H9 (cell line): ENCODE measurements around the gene PRDM2. TPM values are rescaled to one million over a fixed set of nuclear protein-coding genes. Genes with fewer than 3 reads are reported as not detected.

ENCODE experiments used
- DNase-seq: peaks from one replicate; pipeline ENCODE4 v3.0.0-alpha.2; 2017
- H2AFZ ChIP-seq: one replicate; pipeline ENCODE4 v1.6.1; 2013; ENCODE audit warnings: mild to moderate bottlenecking, low read length, control low read depth, moderate library complexity
- H2AK5ac ChIP-seq: 2 replicates; pipeline ENCODE4 v1.6.1; 2013; ENCODE audit warnings: low read length, control low read depth, mixed read lengths; ENCODE audit not compliant: insufficient read length
- H2BK120ac ChIP-seq: one replicate; pipeline ENCODE4 v1.6.1; 2013; ENCODE audit warnings: low read depth, mild to moderate bottlenecking, low read length, control low read depth, inconsistent platforms; ENCODE audit not compliant: poor library complexity, severe bottlenecking
- H2BK12ac ChIP-seq: 2 replicates; pipeline ENCODE4 v1.6.1; 2013; ENCODE audit warnings: low read length, control low read depth, mixed read lengths, low read depth; ENCODE audit not compliant: insufficient read length
- H2BK15ac ChIP-seq: 2 replicates; pipeline ENCODE4 v1.6.1; 2013; ENCODE audit warnings: low read depth, low read length, control low read depth
- H2BK20ac ChIP-seq: one replicate; pipeline ENCODE4 v1.6.1; 2013; ENCODE audit warnings: low read depth, mild to moderate bottlenecking, low read length, control low read depth, inconsistent platforms; ENCODE audit not compliant: poor library complexity, severe bottlenecking
- H2BK5ac ChIP-seq: 2 replicates; pipeline ENCODE4 v1.6.1; 2013; ENCODE audit warnings: low read length, control low read depth, mixed read lengths; ENCODE audit not compliant: insufficient read length
- H3K14ac ChIP-seq: 2 replicates; pipeline ENCODE4 v1.6.1; 2013; ENCODE audit warnings: low read length, control low read depth; ENCODE audit not compliant: insufficient read depth
- H3K18ac ChIP-seq: 2 replicates; pipeline ENCODE4 v1.6.1; 2013; ENCODE audit warnings: low read depth, mild to moderate bottlenecking, mixed read lengths, low read length, control low read depth; ENCODE audit not compliant: insufficient read length
- H3K23ac ChIP-seq: 2 replicates; pipeline ENCODE4 v1.6.1; 2013; ENCODE audit warnings: low read length, control low read depth, mixed read lengths, low read depth; ENCODE audit not compliant: insufficient read length
- H3K23me2 ChIP-seq: 2 replicates; pipeline ENCODE4 v1.6.1; 2013; ENCODE audit warnings: low read depth, mild to moderate bottlenecking, mixed read lengths, low read length, control low read depth; ENCODE audit not compliant: insufficient read length, poor library complexity, severe bottlenecking
- H3K27ac ChIP-seq: 2 replicates; pipeline ENCODE4 v1.5.1; 2013; ENCODE audit warnings: low read length, control low read depth, mixed read lengths, low read depth; ENCODE audit not compliant: insufficient read length
- H3K27me3 ChIP-seq: 2 replicates; pipeline ENCODE4 v1.6.1; 2013; ENCODE audit warnings: low read length, control low read depth, inconsistent platforms; ENCODE audit not compliant: insufficient read depth
- H3K4ac ChIP-seq: 2 replicates; pipeline ENCODE4 v1.6.1; 2013; ENCODE audit warnings: low read depth, mild to moderate bottlenecking, control low read depth, inconsistent platforms, low read length, moderate library complexity
- H3K4me1 ChIP-seq: 2 replicates; pipeline ENCODE4 v1.6.1; 2013; ENCODE audit warnings: low read length, control low read depth, inconsistent platforms; ENCODE audit not compliant: insufficient read depth
- H3K4me2 ChIP-seq: 2 replicates; pipeline ENCODE4 v1.6.1; 2013; ENCODE audit warnings: low read length, control low read depth, mixed read lengths; ENCODE audit not compliant: insufficient read length, insufficient read depth
- H3K56ac ChIP-seq: 2 replicates; pipeline ENCODE4 v1.6.1; 2013; ENCODE audit warnings: low read depth, mild to moderate bottlenecking, mixed read lengths, low read length, control low read depth; ENCODE audit not compliant: insufficient read length
- H3K79me1 ChIP-seq: 2 replicates; pipeline ENCODE4 v1.6.1; 2013; ENCODE audit warnings: low read depth, mild to moderate bottlenecking, moderate library complexity, low read length, control low read depth, inconsistent platforms; ENCODE audit not compliant: insufficient read depth, poor library complexity, severe bottlenecking
- H3K79me2 ChIP-seq: 2 replicates; pipeline ENCODE4 v1.6.1; 2013; ENCODE audit warnings: low read length, control low read depth, inconsistent platforms; ENCODE audit not compliant: insufficient read depth
- H3K9ac ChIP-seq: 2 replicates; pipeline ENCODE4 v1.6.1; 2013; ENCODE audit warnings: low read length, control low read depth, mixed read lengths; ENCODE audit not compliant: insufficient read length; ENCODE audit errors: extremely low read depth
- H3K9me3 ChIP-seq: one replicate; pipeline ENCODE4 v1.6.1; 2013; ENCODE audit warnings: low read depth, low read length, inconsistent platforms; ENCODE audit not compliant: control insufficient read depth
- H3T11ph ChIP-seq: one replicate; pipeline ENCODE4 v1.6.1; 2013; ENCODE audit warnings: mild to moderate bottlenecking, low read length, control low read depth, inconsistent platforms
- H4K20me1 ChIP-seq: one replicate; pipeline ENCODE4 v1.6.1; 2013; ENCODE audit not compliant: control insufficient read depth, insufficient read length, insufficient read depth
- H4K5ac ChIP-seq: 2 replicates; pipeline ENCODE4 v1.6.1; 2013; ENCODE audit warnings: low read depth, mild to moderate bottlenecking, mixed read lengths, low read length, control low read depth; ENCODE audit not compliant: insufficient read length
- H4K8ac ChIP-seq: replicated peaks from 2 replicates; pipeline ENCODE4 v1.6.1; 2013; ENCODE audit warnings: low read length, control low read depth, mixed read lengths, low read depth; ENCODE audit not compliant: insufficient read length
- H4K91ac ChIP-seq: 2 replicates; pipeline ENCODE4 v1.6.1; 2013; ENCODE audit warnings: low read depth, mild to moderate bottlenecking, moderate library complexity, mixed read lengths, low read length, control low read depth; ENCODE audit not compliant: insufficient read length
- H3K27ac Mint-ChIP-seq, 3 experiments: 2 replicates in 2 of 3; 3 replicates in 1 of 3; pipeline ENCODE4 v1.8.0; 2020 to 2021; ENCODE audit warnings: mixed read lengths in 3 of 3, mild to moderate bottlenecking in 1 of 3, moderate library complexity in 1 of 3
- H3K27me3 Mint-ChIP-seq: 2 replicates; pipeline ENCODE4 v1.8.0; 2021; ENCODE audit warnings: low read depth, mild to moderate bottlenecking, moderate library complexity, mixed read lengths
- H3K36me3 Mint-ChIP-seq, 3 experiments: 2 replicates in 2 of 3; 3 replicates in 1 of 3; pipeline ENCODE4 v1.8.0; 2020 to 2021; ENCODE audit warnings: low read depth in 3 of 3, mixed read lengths in 3 of 3; ENCODE audit not compliant: insufficient read depth in 1 of 3
- H3K4me1 Mint-ChIP-seq, 2 experiments: 2 replicates each; pipeline ENCODE4 v1.8.0; 2020; ENCODE audit warnings: mixed read lengths in 2 of 2
- H3K4me3 Mint-ChIP-seq, 2 experiments: 2 replicates in 1 of 2; 3 replicates in 1 of 2; pipeline ENCODE4 v1.8.0; 2020 to 2021; ENCODE audit warnings: mild to moderate bottlenecking in 2 of 2, mixed read lengths in 2 of 2, moderate library complexity in 1 of 2
- H3K9me3 Mint-ChIP-seq, 2 experiments: 2 replicates in 1 of 2; 3 replicates in 1 of 2; pipeline ENCODE4 v1.8.0; 2020; ENCODE audit warnings: mild to moderate bottlenecking in 2 of 2, mixed read lengths in 2 of 2, moderate library complexity in 1 of 2
- WGBS: extraction: QIAGEN DNeasy Blood & Tissue Kit; methylation state at CpG from one replicate; pipeline ENCODE4 v1.1.7; 2013; ENCODE audit warnings: missing lambda C conversion rate, low lambda C conversion rate, mixed read lengths; ENCODE audit not compliant: insufficient read length; ENCODE audit errors: extremely low coverage; 5-methylcytosine and 5-hydroxymethylcytosine counted together
- total RNA-seq: library from RNA; stranded (reverse); gene quantifications from 2 replicates; pipeline ENCODE4 v1.2.1, GENCODE V29; 2021
- TF ChIP-seq, protein P1 (sequence below): fragments of 200-600 bp; sonication (generic); conservative IDR thresholded peaks from 3 replicates; pipeline ENCODE4 v1.8.0; 2021; ENCODE audit warnings: antibody characterized with exemption, mild to moderate bottlenecking

The PRDM2 gene
- total RNA-seq, 1 experiment from 2014 or later = 24.5 TPM

DNA sequence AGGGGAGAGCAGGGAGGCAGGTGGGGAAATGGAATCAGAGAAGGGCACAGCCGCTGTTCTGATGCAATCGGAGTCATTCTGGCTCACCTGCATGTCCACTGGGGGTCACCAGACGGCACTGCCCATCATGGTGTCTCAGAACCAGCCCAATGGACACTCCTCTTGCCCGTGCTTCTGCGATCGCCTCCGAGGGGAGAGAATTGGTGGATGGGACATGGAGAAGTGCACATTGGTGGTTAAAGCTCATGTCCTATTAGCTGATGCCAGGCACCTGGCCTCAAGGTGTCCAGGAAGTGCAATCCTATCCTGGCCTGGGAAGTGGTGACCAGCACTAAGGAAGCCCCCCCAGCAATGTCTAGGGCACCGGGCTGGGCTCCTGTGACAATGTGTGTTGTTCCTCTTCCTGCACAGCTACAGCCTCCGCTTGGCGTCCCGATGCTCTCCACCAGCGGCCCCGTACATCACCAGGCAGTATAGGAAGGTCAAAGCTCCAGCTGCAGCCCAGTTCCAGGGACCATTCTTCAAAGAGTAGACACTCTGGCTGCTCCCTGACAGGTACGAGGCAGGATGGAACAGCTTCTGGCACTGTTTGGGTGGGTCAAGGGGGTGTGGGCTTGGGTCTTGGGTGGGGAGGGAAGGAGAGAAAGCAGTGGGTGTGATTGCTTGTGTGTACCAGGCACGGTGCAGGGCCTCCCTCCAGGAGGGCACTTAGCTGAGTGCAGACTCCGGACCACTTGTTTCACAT lies 116.2 kb downstream of the PRDM2 start:
- no peak overlapping the region for H4K8ac ChIP-seq
- no peak overlapping the region for H3K14ac ChIP-seq
- H4K5ac ChIP-seq = no peak overlapping the region
- H3K4me3 Mint-ChIP-seq = no peak overlapping the region
- H3K23me2 ChIP-seq = no peaks in the 10 kb centered on the region
- H3K56ac ChIP-seq = no peak overlapping the region
- no peaks in the 10 kb centered on the region for H3K79me2 ChIP-seq
- no peaks in the 10 kb centered on the region for H3K9me3 ChIP-seq
- H2AFZ ChIP-seq = no peak overlapping the region
- no peak overlapping the region for H2BK20ac ChIP-seq
- no peaks in the 10 kb centered on the region for H3K27me3 ChIP-seq
- H3K18ac ChIP-seq = no peak overlapping the region
- H3K27ac Mint-ChIP-seq = no peak overlapping the region
- no peaks in the 10 kb centered on the region for H3K79me1 ChIP-seq
- peaks cover 0 to 4% of the 10 kb centered on the region in 2 experiments; a peak in 2 of 4 replicates for H3K4me1 Mint-ChIP-seq
- no peaks in the 10 kb centered on the region for H3K4me1 ChIP-seq
- no peaks in the 10 kb centered on the region for H3K36me3 Mint-ChIP-seq
- no peak overlapping the region for H3K27ac ChIP-seq
- H3K4me2 ChIP-seq = no peak overlapping the region
- no peak overlapping the region for H3K9ac ChIP-seq
- TF ChIP-seq, protein P1, sequence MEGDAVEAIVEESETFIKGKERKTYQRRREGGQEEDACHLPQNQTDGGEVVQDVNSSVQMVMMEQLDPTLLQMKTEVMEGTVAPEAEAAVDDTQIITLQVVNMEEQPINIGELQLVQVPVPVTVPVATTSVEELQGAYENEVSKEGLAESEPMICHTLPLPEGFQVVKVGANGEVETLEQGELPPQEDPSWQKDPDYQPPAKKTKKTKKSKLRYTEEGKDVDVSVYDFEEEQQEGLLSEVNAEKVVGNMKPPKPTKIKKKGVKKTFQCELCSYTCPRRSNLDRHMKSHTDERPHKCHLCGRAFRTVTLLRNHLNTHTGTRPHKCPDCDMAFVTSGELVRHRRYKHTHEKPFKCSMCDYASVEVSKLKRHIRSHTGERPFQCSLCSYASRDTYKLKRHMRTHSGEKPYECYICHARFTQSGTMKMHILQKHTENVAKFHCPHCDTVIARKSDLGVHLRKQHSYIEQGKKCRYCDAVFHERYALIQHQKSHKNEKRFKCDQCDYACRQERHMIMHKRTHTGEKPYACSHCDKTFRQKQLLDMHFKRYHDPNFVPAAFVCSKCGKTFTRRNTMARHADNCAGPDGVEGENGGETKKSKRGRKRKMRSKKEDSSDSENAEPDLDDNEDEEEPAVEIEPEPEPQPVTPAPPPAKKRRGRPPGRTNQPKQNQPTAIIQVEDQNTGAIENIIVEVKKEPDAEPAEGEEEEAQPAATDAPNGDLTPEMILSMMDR = no peak
- no peak overlapping the region for H2BK5ac ChIP-seq
- DNase-seq = peak; percentile 10
- peaks cover 2% of the 10 kb centered on the region; the same call in 1 of the 2 replicates for H3K27me3 Mint-ChIP-seq
- H4K20me1 ChIP-seq = no peaks in the 10 kb centered on the region
- H3K9me3 Mint-ChIP-seq = no peaks in the 10 kb centered on the region
- no CpG with 5 or more reads among the region's 16 CpGs for WGBS
- H2BK120ac ChIP-seq = no peak overlapping the region
- no peak overlapping the region for H2AK5ac ChIP-seq
- H4K91ac ChIP-seq = no peak overlapping the region
- H3T11ph ChIP-seq = no peak overlapping the region
- no peak overlapping the region for H3K4ac ChIP-seq
- H2BK12ac ChIP-seq = no peak overlapping the region
- H3K23ac ChIP-seq = no peak overlapping the region
- no peak overlapping the region for H2BK15ac ChIP-seq
